SK-N-SH treated with all-trans-retinoic acid at 6 μM for 48 hours (cell line): ENCODE results near the gene DNAJC1.

Experiments
- ATAC-seq: fragments of 200-7000 bp; cut with Tn5 transposase; 3 replicates; pipeline ENCODE4 v1.9.1; 2020; ENCODE audit warnings: mild to moderate bottlenecking, moderate library complexity
- ARNTL ChIP-seq: fragments of 450-650 bp; formaldehyde crosslinking; IDR thresholded peaks from 2 replicates; pipeline ENCODE4 v1.5.0; 2020; ENCODE audit warnings: low read depth, mild to moderate bottlenecking, moderate library complexity, borderline replicate concordance
- BACH2 ChIP-seq: fragments of 250-450 bp; sonication (Bioruptor Pico); IDR thresholded peaks from 2 replicates; pipeline ENCODE4 v1.9.0; 2021; ENCODE audit warnings: mild to moderate bottlenecking, borderline replicate concordance
- CREB5 ChIP-seq: fragments of 250-450 bp; sonication (Bioruptor Pico); IDR thresholded peaks from 2 replicates; pipeline ENCODE4 v1.5.1; 2020; ENCODE audit warnings: low read depth, mild to moderate bottlenecking, moderate library complexity
- CSDC2 ChIP-seq: fragments of 250-450 bp; sonication (Bioruptor Pico); IDR thresholded peaks from 2 replicates; pipeline ENCODE4 v1.5.0; 2020; ENCODE audit warnings: mild to moderate bottlenecking, moderate library complexity
- CSRNP3 ChIP-seq: fragments of 250-450 bp; sonication (Bioruptor Pico); IDR thresholded peaks from 2 replicates; pipeline ENCODE4 v1.5.1; 2021; ENCODE audit warnings: mild to moderate bottlenecking, moderate library complexity
- ESRRG ChIP-seq: fragments of 250-450 bp; sonication (Bioruptor Pico); IDR thresholded peaks from 2 replicates; pipeline ENCODE4 v1.6.1; 2021; ENCODE audit warnings: mild to moderate bottlenecking
- GLIS3 ChIP-seq: fragments of 250-450 bp; sonication (Bioruptor Pico); IDR thresholded peaks from 2 replicates; pipeline ENCODE4 v1.5.0; 2020; ENCODE audit warnings: mild to moderate bottlenecking, moderate library complexity
- ISL1 ChIP-seq: fragments of 250-450 bp; sonication (Bioruptor Pico); IDR thresholded peaks from 2 replicates; pipeline ENCODE4 v2.1.2; 2022; ENCODE audit warnings: mild to moderate bottlenecking, moderate library complexity
- OSR1 ChIP-seq: fragments of 250-450 bp; sonication (Bioruptor Pico); IDR thresholded peaks from 2 replicates; pipeline ENCODE4 v1.8.0; 2022; ENCODE audit warnings: moderate library complexity, mild to moderate bottlenecking, inconsistent platforms
- PATZ1 ChIP-seq: fragments of 250-450 bp; sonication (Bioruptor Pico); IDR thresholded peaks from 2 replicates; pipeline ENCODE4 v1.8.0; 2020; ENCODE audit warnings: mild to moderate bottlenecking, moderate library complexity, borderline replicate concordance
- POU6F1 ChIP-seq: fragments of 250-450 bp; sonication (Bioruptor Pico); IDR thresholded peaks from 2 replicates; pipeline ENCODE4 v1.8.0; 2021; ENCODE audit warnings: low read depth, mild to moderate bottlenecking, moderate library complexity, borderline replicate concordance
- PPARA ChIP-seq: fragments of 250-450 bp; sonication (Bioruptor Pico); IDR thresholded peaks from 2 replicates; pipeline ENCODE4 v1.5.0; 2020; ENCODE audit warnings: mild to moderate bottlenecking, borderline replicate concordance
- RARB ChIP-seq: fragments of 250-450 bp; sonication (Bioruptor Pico); IDR thresholded peaks from 2 replicates; pipeline ENCODE4 v1.8.0; 2021; ENCODE audit warnings: mild to moderate bottlenecking, moderate library complexity
- SNAI2 ChIP-seq: fragments of 250-450 bp; sonication (Bioruptor Pico); IDR thresholded peaks from 2 replicates; pipeline ENCODE4 v1.5.0; 2020; ENCODE audit warnings: mild to moderate bottlenecking, moderate library complexity
- TCF4 ChIP-seq: fragments of 250-450 bp; sonication (Bioruptor Pico); IDR thresholded peaks from 2 replicates; pipeline ENCODE4 v1.8.0; 2021; ENCODE audit warnings: mild to moderate bottlenecking, moderate library complexity, borderline replicate concordance
- TOX ChIP-seq: fragments of 250-450 bp; sonication (Bioruptor Pico); IDR thresholded peaks from 2 replicates; pipeline ENCODE4 v1.8.0; 2021; ENCODE audit warnings: mild to moderate bottlenecking, moderate library complexity, borderline replicate concordance
- TSHZ2 ChIP-seq: fragments of 250-450 bp; sonication (Bioruptor Pico); IDR thresholded peaks from 2 replicates; pipeline ENCODE4 v1.5.0; 2020; ENCODE audit warnings: mild to moderate bottlenecking, moderate library complexity
- ZC3H10 ChIP-seq: fragments of 250-450 bp; sonication (Bioruptor Pico); IDR thresholded peaks from 2 replicates; pipeline ENCODE4 v1.5.1; 2021; ENCODE audit warnings: mild to moderate bottlenecking, moderate library complexity
- ZFP3 ChIP-seq: fragments of 250-450 bp; sonication (Bioruptor Pico); IDR thresholded peaks from 2 replicates; pipeline ENCODE4 v1.5.0; 2020; ENCODE audit warnings: mild to moderate bottlenecking, moderate library complexity
- ZFP30 ChIP-seq: fragments of 450-650 bp; formaldehyde crosslinking; IDR thresholded peaks from 2 replicates; pipeline ENCODE4 v1.5.0; 2022; ENCODE audit warnings: mild to moderate bottlenecking, moderate library complexity
- ZNF565 ChIP-seq: fragments of 450-650 bp; formaldehyde crosslinking; conservative IDR thresholded peaks from 2 replicates; pipeline ENCODE4 v1.5.0; 2020; ENCODE audit warnings: low read depth, mild to moderate bottlenecking, moderate library complexity
- ZNF70 ChIP-seq: fragments of 450-650 bp; formaldehyde crosslinking; IDR thresholded peaks from 2 replicates; pipeline ENCODE4 v1.5.0; 2020; ENCODE audit warnings: mild to moderate bottlenecking, moderate library complexity
- ZNF8 ChIP-seq: fragments of 450-650 bp; formaldehyde crosslinking; IDR thresholded peaks from 2 replicates; pipeline ENCODE4 v1.5.0; 2020; ENCODE audit warnings: mild to moderate bottlenecking, moderate library complexity

Gene DNAJC1

GRCh38 chr10:21907436-21907835 lies 96.1 kb downstream of the DNAJC1 start:
- no peak for TF ChIP-seq ZFP30
- no peak for TF ChIP-seq TOX (CRISPR knock-in tag)
- no peak for TF ChIP-seq CSRNP3 (CRISPR knock-in tag)
- no peak for TF ChIP-seq PPARA (CRISPR knock-in tag)
- no peak for TF ChIP-seq CSDC2 (CRISPR knock-in tag)
- TF ChIP-seq RARB (CRISPR knock-in tag) = no peak
- no peak for TF ChIP-seq CREB5 (CRISPR knock-in tag)
- TF ChIP-seq POU6F1 (CRISPR knock-in tag) = no peak
- TF ChIP-seq ESRRG = no peak
- no peak for TF ChIP-seq ZNF70 (CRISPR knock-in tag)
- TF ChIP-seq TSHZ2 (CRISPR knock-in tag) = no peak
- no peak for TF ChIP-seq ISL1 (CRISPR knock-in tag)
- TF ChIP-seq ZFP3 (CRISPR knock-in tag) = no peak
- no peak for TF ChIP-seq ZNF8 (CRISPR knock-in tag)
- no peak for TF ChIP-seq ZC3H10 (CRISPR knock-in tag)
- TF ChIP-seq PATZ1 = no peak
- TF ChIP-seq ARNTL (CRISPR knock-in tag) = no peak
- no peak for TF ChIP-seq TCF4
- TF ChIP-seq BACH2 (CRISPR knock-in tag) = no peak
- no peak for TF ChIP-seq OSR1 (CRISPR knock-in tag)
- ATAC-seq = no peak

- no peak for TF ChIP-seq ESRRG
- no peak for TF ChIP-seq ZNF70 (CRISPR knock-in tag)
- TF ChIP-seq POU6F1 (CRISPR knock-in tag) = no peak
- TF ChIP-seq RARB (CRISPR knock-in tag) = no peak
- no peak for TF ChIP-seq ZFP3 (CRISPR knock-in tag)
- TF ChIP-seq ZNF8 (CRISPR knock-in tag) = no peak
- TF ChIP-seq SNAI2 (CRISPR knock-in tag) = no peak
- no peak for TF ChIP-seq ARNTL (CRISPR knock-in tag)
- no peak for TF ChIP-seq GLIS3 (CRISPR knock-in tag)
- TF ChIP-seq ZC3H10 (CRISPR knock-in tag) = no peak
- no peak for TF ChIP-seq CSRNP3 (CRISPR knock-in tag)
- TF ChIP-seq BACH2 (CRISPR knock-in tag) = no peak
- TF ChIP-seq ZFP30 = no peak
- TF ChIP-seq CSDC2 (CRISPR knock-in tag) = no peak
- no peak for TF ChIP-seq ZNF565 (CRISPR knock-in tag)
- TF ChIP-seq ISL1 (CRISPR knock-in tag) = no peak
- TF ChIP-seq CREB5 (CRISPR knock-in tag) = no peak
- TF ChIP-seq OSR1 (CRISPR knock-in tag) = no peak
- no peak for TF ChIP-seq PATZ1
- no peak for ATAC-seq
These were observed 98.6 kb downstream of the DNAJC1 start for GRCh38 chr10:21904930-21905329.
